CD4-positive, alpha-beta T cell (primary cell): ENCODE results near the gene POLR3K. TPM values are rescaled to one million over a fixed set of nuclear protein-coding genes. Genes with fewer than 3 reads are reported as not detected.
"Not testable (repeated sequence)": the region's sequence is repeated elsewhere in the genome, so short reads cannot be mapped to it uniquely, and the experiment has no call there.

ENCODE experiments used
- ATAC-seq: fragments of 200-7000 bp; cut with Tn5 transposase; one replicate; pipeline ENCODE4 v1.10.0; 2022; ENCODE audit warnings: mild to moderate bottlenecking; ENCODE audit not compliant: poor library complexity
- CTCF ChIA-PET: fragments of 350-600 bp; sonication (Branson Sonifier 250); formaldehyde crosslinking; loops from one replicate; lab custom pipeline; 2021; ENCODE audit warnings: antibody characterized with exemption, inconsistent platforms; lab: Charles Lee
- POLR2A ChIA-PET: fragments of 350-600 bp; sonication (Branson Sonifier 250); formaldehyde crosslinking; loops from one replicate; lab custom pipeline; 2021; ENCODE audit warnings: antibody characterized with exemption, inconsistent platforms; lab: Charles Lee
- DNase-seq, 14 experiments: peaks; one replicate each; pipeline ENCODE4 v3.0.0-alpha.2; 2013 to 2020; ENCODE audit warnings: mixed read lengths in 2 of 14
- H3K27ac ChIP-seq, 2 donors: one replicate each; pipeline versions ENCODE4 v1.5.1 to v1.7.0; 2013; ENCODE audit warnings: low read length in 2 of 2, low read depth in 1 of 2, mild to moderate bottlenecking in 1 of 2
- H3K27me3 ChIP-seq, 2 experiments: 1 replicate in 1 of 2; 2 replicates in 1 of 2; pipeline versions ENCODE4 v1.6.1 to v1.7.0; 2013; ENCODE audit warnings: low read length in 2 of 2, control low read depth in 1 of 2, mild to moderate bottlenecking in 1 of 2, moderate library complexity in 1 of 2; ENCODE audit not compliant: insufficient read depth in 2 of 2, control insufficient read depth in 1 of 2
- H3K36me3 ChIP-seq: one replicate; pipeline ENCODE4 v1.6.1; 2013; ENCODE audit warnings: low read length, control low read depth; ENCODE audit not compliant: insufficient read depth
- H3K4me1 ChIP-seq: one replicate; pipeline ENCODE4 v1.6.1; 2013; ENCODE audit warnings: low read length, control low read depth; ENCODE audit not compliant: insufficient read depth
- H3K4me3 ChIP-seq: one replicate; pipeline ENCODE4 v1.5.1; 2013; ENCODE audit warnings: mild to moderate bottlenecking, low read length, moderate library complexity
- H3K9me3 ChIP-seq, 2 experiments: 1 replicate in 1 of 2; 2 replicates in 1 of 2; pipeline versions ENCODE4 v1.6.1 to v1.7.0; 2013; ENCODE audit warnings: low read length in 2 of 2, mild to moderate bottlenecking in 2 of 2, control low read depth in 1 of 2, moderate library complexity in 1 of 2; ENCODE audit not compliant: control insufficient read depth in 1 of 2, insufficient read depth in 1 of 2
- H3K27ac Mint-ChIP-seq: one replicate; pipeline ENCODE4 v1.8.0; 2020; ENCODE audit warnings: mixed read lengths
- H3K27me3 Mint-ChIP-seq: one replicate; pipeline ENCODE4 v1.8.0; 2021; ENCODE audit warnings: mixed read lengths
- H3K36me3 Mint-ChIP-seq: one replicate; pipeline ENCODE4 v1.8.0; 2021; ENCODE audit warnings: low read depth, mixed read lengths
- H3K4me1 Mint-ChIP-seq: one replicate; pipeline ENCODE4 v1.8.0; 2021; ENCODE audit warnings: low read depth, mixed read lengths
- H3K4me3 Mint-ChIP-seq: one replicate; pipeline ENCODE4 v1.8.0; 2020; ENCODE audit warnings: mild to moderate bottlenecking, mixed read lengths
- H3K9me3 Mint-ChIP-seq: one replicate; pipeline ENCODE4 v1.8.0; 2020; ENCODE audit warnings: mixed read lengths
- CTCF ChIP-seq: fragments of 200-600 bp; IDR thresholded peaks from one replicate; pipeline ENCODE4 v1.8.0; 2022; ENCODE audit warnings: antibody characterized with exemption, mild to moderate bottlenecking
- intact Hi-C, 2 experiments: fragments of 100-400 bp; cut with DNase I in 1 of 2; cut with micrococcal nuclease in 1 of 2; formaldehyde crosslinking; loops; one replicate each; pipeline versions ENCODE4 v1.15.1 to v1.9.0; 2023 to 2025; cut with DNase I, micrococcal nuclease
- total RNA-seq, 174 experiments: library from RNA in 2 of 174; stranded (reverse) in 2 of 174; gene quantifications; one replicate each; pipeline ENCODE4 v1.2.3 and lab custom pipeline; 2021 to 2026

The POLR3K gene
- total RNA-seq, 2 experiments from 2014 or later, result 4.1 TPM

- POLR2A ChIA-PET, H3K27ac ChIP-seq, H3K4me1 Mint-ChIP-seq, CTCF ChIA-PET, H3K27me3 ChIP-seq, H3K9me3 ChIP-seq, DNase-seq, intact Hi-C loops, H3K27ac Mint-ChIP-seq, H3K4me1 ChIP-seq, H3K4me3 ChIP-seq, H3K9me3 Mint-ChIP-seq, H3K36me3 Mint-ChIP-seq, H3K36me3 ChIP-seq, H3K27me3 Mint-ChIP-seq, H3K4me3 Mint-ChIP-seq: not testable (repeated sequence)
- peak; percentile 32 for ATAC-seq
Observed at GRCh38 chr16:25926-26348, 27.5 kb downstream of the POLR3K start.

- H3K36me3 Mint-ChIP-seq, ATAC-seq, POLR2A ChIA-PET, CTCF ChIA-PET, H3K27ac Mint-ChIP-seq, H3K27me3 Mint-ChIP-seq, H3K9me3 Mint-ChIP-seq, H3K4me3 ChIP-seq, H3K4me1 Mint-ChIP-seq, H3K4me3 Mint-ChIP-seq, H3K36me3 ChIP-seq, H3K4me1 ChIP-seq, H3K27me3 ChIP-seq, H3K9me3 ChIP-seq, H3K27ac ChIP-seq, DNase-seq, intact Hi-C loops: not testable (repeated sequence)
Observed at GRCh38 chr16:24151-24550, 29.3 kb downstream of the POLR3K start.

- H3K4me1 Mint-ChIP-seq, H3K9me3 ChIP-seq, intact Hi-C loops, DNase-seq, H3K27ac Mint-ChIP-seq, POLR2A ChIA-PET, H3K4me3 ChIP-seq, H3K27me3 ChIP-seq, H3K9me3 Mint-ChIP-seq, H3K36me3 Mint-ChIP-seq, CTCF ChIA-PET, H3K36me3 ChIP-seq, H3K27me3 Mint-ChIP-seq, H3K4me3 Mint-ChIP-seq, ATAC-seq, H3K27ac ChIP-seq, H3K4me1 ChIP-seq: not testable (repeated sequence)
Observed at GRCh38 chr16:20886-21285, 32.5 kb downstream of the POLR3K start.

GRCh38 chr16:17062-17765, 36.2 kb downstream of the POLR3K start:
- H3K4me3 ChIP-seq, H3K36me3 Mint-ChIP-seq, H3K27me3 ChIP-seq, H3K4me1 ChIP-seq, H3K36me3 ChIP-seq, H3K4me1 Mint-ChIP-seq, ATAC-seq, H3K9me3 ChIP-seq, DNase-seq, H3K9me3 Mint-ChIP-seq, CTCF ChIA-PET, H3K27me3 Mint-ChIP-seq, H3K4me3 Mint-ChIP-seq, intact Hi-C loops, H3K27ac ChIP-seq, H3K27ac Mint-ChIP-seq, POLR2A ChIA-PET: not testable (repeated sequence)

- H3K4me1 ChIP-seq, H3K27me3 ChIP-seq, H3K27ac ChIP-seq, H3K27me3 Mint-ChIP-seq, H3K4me3 ChIP-seq, H3K9me3 Mint-ChIP-seq, CTCF ChIA-PET, H3K36me3 Mint-ChIP-seq, POLR2A ChIA-PET, intact Hi-C loops, H3K36me3 ChIP-seq, H3K9me3 ChIP-seq, H3K4me1 Mint-ChIP-seq: not testable (repeated sequence)
- Mint-ChIP-seq H3K4me3 (peak overlapping the region; percentile 73), H3K27ac (peak overlapping the region; percentile 71)
- DNase-seq (peak in 11 of 14 experiments; percentile 73 to 93 (median 81)), ATAC-seq (peak; percentile 48)
- peak; percentile 43 for TF ChIP-seq CTCF
Observed at GRCh38 chr16:10772-11171, 42.6 kb downstream of the POLR3K start.
